Pancreas (tissue), 10 donors: ENCODE measurements around the gene ERCC8. TPM values are rescaled to one million over a fixed set of nuclear protein-coding genes. Genes with fewer than 3 reads are reported as not detected.

Experiments
- ATAC-seq, 4 donors: fragments of 200-7000 bp; cut with Tn5 transposase; one replicate each; pipeline versions ENCODE4 v1.8.0 to v1.9.1; 2020; ENCODE audit warnings: mild to moderate bottlenecking in 4 of 4, moderate library complexity in 4 of 4
- DNase-seq, 6 donors: peaks; one replicate each; pipeline ENCODE4 v3.0.0-alpha.2; 2020
- FAIRE-seq: peaks from 2 replicates; lab custom pipeline; 2012; peaks lifted over from hg19 to GRCh38; lab: Jason Lieb, UNC
- H3K27ac ChIP-seq, 4 donors: fragments of 200-600 bp; sonication (generic); 1 replicate in 3 of 4; 2 replicates in 1 of 4; pipeline versions ENCODE4 v1.5.0 to v1.8.0; 2020
- H3K27me3 ChIP-seq, 4 donors: fragments of 200-600 bp; one replicate each; pipeline ENCODE4 v1.8.0; 2021
- H3K36me3 ChIP-seq, 3 donors: fragments of 200-600 bp; sonication (generic) in 1 of 3; one replicate each; pipeline versions ENCODE4 v1.5.0 to v1.8.0; 2020 to 2021
- H3K4me1 ChIP-seq, 3 donors: fragments of 200-600 bp; one replicate each; pipeline ENCODE4 v1.8.0; 2021
- H3K4me3 ChIP-seq, 4 donors: fragments of 200-600 bp; sonication (generic) in 2 of 4; one replicate each; pipeline versions ENCODE4 v1.5.0 to v1.8.0; 2020 to 2021
- H3K9me3 ChIP-seq, 4 donors: fragments of 200-600 bp; one replicate each; pipeline ENCODE4 v1.8.0; 2021
- CTCF ChIP-seq, 4 donors: fragments of 200-600 bp; sonication (generic) in 3 of 4; IDR thresholded peaks; one replicate each; pipeline versions ENCODE4 v1.5.0 to v1.8.0; 2021; ENCODE audit warnings: antibody characterized with exemption in 4 of 4
- WGBS, 2 donors: extraction: QIAGEN DNeasy Blood & Tissue Kit; methylation state at CpG; one replicate each; pipeline ENCODE4 v1.1.7; 2013; 5-methylcytosine and 5-hydroxymethylcytosine counted together
- intact Hi-C, 3 donors: fragments of 100-400 bp; cut with DNase I; formaldehyde crosslinking; loops; one replicate each; pipeline versions ENCODE4 v1.11.1 to v1.14.2; 2022
- polyA plus RNA-seq, 2 donors: library from polyadenylated mRNA; stranded (reverse); fragments of 200-250 nt; gene quantifications; one replicate each; pipeline ENCODE4 v1.2.3, GENCODE V29; 2013
- total RNA-seq, 6 donors: library from RNA; stranded (reverse); fragmentation: NEBNext Ultra II Directional in 4 of 6; extraction: Animal tissue kit (Norgen Biotek cat#: 25700) in 4 of 6; gene quantifications; one replicate each; pipeline versions ENCODE4 v1.2.1 to v1.2.4, GENCODE V29; 2021 to 2023
- donor health status: healthy with polysubstance abuse.
- donor health status: DM: no; HTN: no; CAD: no; lungs with moderate emphysema.
- donor health status: DM: no; HTN: no; CAD: no.
- donor health status: control.
- donor health status: control.
- donor health status: Bipolar disorder and iron deficiency.
- donor health status: DM: yes; HTN: yes; CAD: no.
- donor health status: DM: no; HTN: no; CAD: no.
- donor health status: DM: no; HTN: no; CAD: no.
- donor health status: DM: yes; HTN: yes; CAD: no.

The ERCC8 gene
- total and polyA plus RNA-seq, 8 donors: 2.6 to 5.0 (median 4.0) TPM

DNA sequence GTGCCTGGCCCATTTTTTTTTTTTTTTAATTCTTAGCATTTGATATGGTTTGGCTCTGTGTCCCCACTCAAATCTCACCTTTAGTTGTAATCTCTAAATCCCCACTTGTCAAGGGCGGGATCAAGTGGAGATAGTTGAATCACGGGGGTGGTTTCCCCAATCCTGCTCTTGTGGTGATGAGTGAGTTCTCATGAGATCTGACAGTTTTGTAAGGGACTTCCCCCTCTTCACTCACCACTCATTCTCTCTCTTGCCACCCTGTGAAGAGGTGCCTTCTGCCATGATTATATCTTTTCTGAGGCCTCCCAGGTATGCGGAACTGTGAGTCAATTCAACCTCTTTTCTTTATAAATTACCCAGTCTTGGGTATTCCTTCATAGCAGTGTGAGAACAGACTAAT, 27.4 kb upstream of the ERCC8 start:
- no peak for FAIRE-seq
- intact Hi-C loops: no loop called here
- no peaks in the 10 kb centered on the region for H3K9me3 ChIP-seq
- TF ChIP-seq CTCF (IDR thresholded peaks at IDR 0.05): no peak
- no peaks in the 10 kb centered on the region for H3K4me1 ChIP-seq
- no peak for DNase-seq
- H3K36me3 ChIP-seq: no peaks in the 10 kb centered on the region
- H3K27ac ChIP-seq: no peak overlapping the region
- ATAC-seq: no peak
- no peak overlapping the region for H3K4me3 ChIP-seq
- no peaks in the 10 kb centered on the region for H3K27me3 ChIP-seq
- 75 to 92% methylated on average over 3 of the region's 3 CpGs for WGBS, 2 donors

DNA sequence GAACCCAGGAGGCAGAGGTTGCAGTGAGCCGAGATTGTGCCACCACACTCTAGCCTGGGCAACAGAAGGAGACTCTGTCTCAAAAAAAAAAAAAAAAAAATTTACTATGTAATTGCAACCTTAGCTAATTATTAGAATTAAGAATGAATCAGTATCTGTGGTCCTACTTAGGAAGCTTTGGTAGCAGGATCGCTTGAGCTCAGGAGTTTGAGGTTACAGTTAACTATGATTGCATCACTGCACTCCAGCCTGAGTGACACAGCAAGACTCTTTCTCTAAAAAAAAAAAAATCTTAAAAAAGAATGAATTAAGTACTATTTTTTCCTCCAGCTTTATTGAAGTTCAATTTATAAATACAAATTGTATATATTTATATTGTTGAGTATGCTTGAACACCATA, 16.8 kb upstream of the ERCC8 start:
- no peak for DNase-seq
- Histone ChIP-seq H3K27me3 (no peaks in the 10 kb centered on the region), H3K36me3 (no peaks in the 10 kb centered on the region), H3K4me1 (peaks cover 0 to 4% (median 0%) of the 10 kb centered on the region in 3 donors), H3K9me3 (no peaks in the 10 kb centered on the region), H3K4me3 (no peak overlapping the region), H3K27ac (no peak overlapping the region)
- no peak for FAIRE-seq
- intact Hi-C loops: no loop called here
- WGBS, 2 donors: 94 to 98% methylated on average over 2 of the region's 2 CpGs
- no peak for TF ChIP-seq CTCF (IDR thresholded peaks at IDR 0.05)
- ATAC-seq: no peak

DNA sequence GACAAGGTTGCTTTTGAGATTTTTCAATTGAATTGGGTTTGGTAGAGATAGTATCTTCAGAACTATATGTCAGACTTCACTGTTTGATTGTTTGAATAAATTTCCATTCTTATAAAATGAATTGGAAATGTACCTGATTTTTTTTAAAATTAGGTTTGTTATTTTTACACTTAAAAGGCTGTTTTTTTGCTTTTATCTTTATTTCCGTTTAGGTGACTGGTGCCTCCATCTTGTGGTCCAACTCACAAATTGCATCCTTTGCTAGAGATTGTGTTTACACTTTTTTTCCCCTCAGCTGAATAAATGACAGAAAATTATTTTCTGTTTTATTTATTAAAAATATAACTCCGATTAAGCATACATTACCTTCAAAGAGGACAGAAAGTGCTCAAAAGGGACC, 15.7 kb upstream of the ERCC8 start:
- peak; percentile 20 for FAIRE-seq
- WGBS, 2 donors: 10 to 18% methylated on average over 2 of the region's 2 CpGs
- no peak for DNase-seq

GRCh38 chr5:60959156-60959555, 14.3 kb upstream of the ERCC8 start:
- H3K27me3 ChIP-seq: no peaks in the 10 kb centered on the region
- intact Hi-C loops: loop anchor here in 1 of 3 donors (10.0 kb wide), 1 partner anchor 976 kb away; no protein-coding TSS in a partner anchor
- DNase-seq (no peak), FAIRE-seq (peak; percentile 96), ATAC-seq (no peak)
- H3K36me3 ChIP-seq: no peaks in the 10 kb centered on the region
- H3K9me3 ChIP-seq: no peaks in the 10 kb centered on the region
- H3K4me3 ChIP-seq: no peak overlapping the region
- no peak overlapping the region for H3K27ac ChIP-seq
- TF ChIP-seq CTCF (IDR thresholded peaks at IDR 0.05): no peak
- peaks cover 0 to 4% (median 0%) of the 10 kb centered on the region in 3 donors for H3K4me1 ChIP-seq

More for the DNA sequence above, 15.7 kb upstream of the ERCC8 start:
- TF ChIP-seq CTCF (IDR thresholded peaks at IDR 0.05): peak in 1 of 4 donors; percentile 32
- H3K9me3 ChIP-seq: no peaks in the 10 kb centered on the region
- peaks cover 0 to 4% (median 0%) of the 10 kb centered on the region in 3 donors for H3K4me1 ChIP-seq
- no peaks in the 10 kb centered on the region for H3K27me3 ChIP-seq
- H3K4me3 ChIP-seq: no peak overlapping the region
- intact Hi-C loops: no loop called here
- H3K27ac ChIP-seq: no peak overlapping the region
- no peak for ATAC-seq
- no peaks in the 10 kb centered on the region for H3K36me3 ChIP-seq

DNA sequence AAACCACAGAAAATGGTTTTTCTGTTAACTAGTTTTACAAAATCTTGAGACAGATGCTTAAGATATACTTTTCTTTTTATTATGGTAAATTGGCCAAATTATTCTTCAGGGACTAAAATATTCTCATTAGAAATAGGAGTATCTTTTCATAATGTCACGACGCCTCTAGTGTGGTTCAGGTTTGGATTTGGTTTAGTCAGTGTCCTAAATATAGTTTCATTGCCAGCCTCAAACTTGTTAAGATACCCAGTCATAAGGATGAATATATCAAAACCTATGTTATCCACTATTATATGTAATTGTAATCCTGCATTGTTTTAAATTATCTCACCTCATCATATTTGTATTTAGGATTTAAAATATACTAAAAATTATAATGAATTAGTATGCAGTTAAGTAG, 13.8 kb upstream of the ERCC8 start:
- WGBS, 2 donors: 85 to 93% methylated on average over 2 of the region's 2 CpGs
- no peak for TF ChIP-seq CTCF (IDR thresholded peaks at IDR 0.05)
- H3K36me3 ChIP-seq: no peaks in the 10 kb centered on the region
- intact Hi-C loops: loop anchor here in 1 of 3 donors (10.0 kb wide), 1 partner anchor 976 kb away; no protein-coding TSS in a partner anchor
- peaks cover 0 to 4% (median 0%) of the 10 kb centered on the region in 3 donors for H3K4me1 ChIP-seq
- H3K4me3 ChIP-seq: no peak overlapping the region
- FAIRE-seq (no peak), DNase-seq (no peak), ATAC-seq (no peak)
- H3K9me3 ChIP-seq: no peaks in the 10 kb centered on the region
- H3K27me3 ChIP-seq: no peaks in the 10 kb centered on the region
- H3K27ac ChIP-seq: no peak overlapping the region
